Stimulated activated naive CD8-positive, alpha-beta T cell treated with anti-CD3 and anti-CD28 coated beads, Interleukin-15, amount 100 ng/mL, for 72 hours (primary cell): ENCODE results near the gene PLEKHA4.
A peak's percentile ranks its signal among the peaks of the same experiment; 100 is the strongest.
"Not testable (repeated sequence)": the region's sequence is repeated elsewhere in the genome, so short reads cannot be mapped to it uniquely, and the experiment has no call there.

Experiments
- ATAC-seq: fragments of 150-1000 bp; cut with Tn5 transposase; 2 replicates; pipeline ENCODE4 v1.10.0; 2021; ENCODE audit warnings: mild to moderate bottlenecking, moderate library complexity
- DNase-seq, 2 donors: peaks; one replicate each; pipeline ENCODE4 v3.0.0; 2021 to 2022
- H3K27ac Mint-ChIP-seq, 2 donors: one replicate each; pipeline ENCODE4 v1.8.0; 2022; ENCODE audit warnings: mild to moderate bottlenecking in 2 of 2, mixed read lengths in 2 of 2, moderate library complexity in 2 of 2
- H3K27me3 Mint-ChIP-seq: one replicate; pipeline ENCODE4 v1.8.0; 2022; ENCODE audit warnings: mixed read lengths
- H3K4me1 Mint-ChIP-seq: one replicate; pipeline ENCODE4 v1.8.0; 2022; ENCODE audit warnings: mild to moderate bottlenecking, mixed read lengths
- H3K4me3 Mint-ChIP-seq, 2 donors: one replicate each; pipeline ENCODE4 v1.8.0; 2022; ENCODE audit warnings: mild to moderate bottlenecking in 2 of 2, mixed read lengths in 2 of 2, moderate library complexity in 1 of 2
- H3K9me3 Mint-ChIP-seq, 2 donors: one replicate each; pipeline ENCODE4 v1.8.0; 2022; ENCODE audit warnings: mixed read lengths in 2 of 2

PLEKHA4 gene

GRCh38 chr19:48899386-48899749 is 31.0 kb upstream of the PLEKHA4 start:
- not testable (repeated sequence) for H3K9me3 Mint-ChIP-seq, DNase-seq, ATAC-seq
- H3K4me3 Mint-ChIP-seq, result peak overlapping the region; percentile 68 to 94
- H3K27ac Mint-ChIP-seq, result peak overlapping the region; percentile 43 to 98
- peaks cover 62% of the 10 kb centered on the region for H3K4me1 Mint-ChIP-seq
- H3K27me3 Mint-ChIP-seq, result peaks cover 28% of the 10 kb centered on the region

GRCh38 chr19:48897181-48897580 is 28.8 kb upstream of the PLEKHA4 start:
- no peak for ATAC-seq
- DNase-seq, result no peak
- H3K4me1 Mint-ChIP-seq, result peaks cover 55% of the 10 kb centered on the region
- no peak overlapping the region for H3K4me3 Mint-ChIP-seq
- H3K27me3 Mint-ChIP-seq, result peaks cover 48% of the 10 kb centered on the region
- no peaks in the 10 kb centered on the region for H3K9me3 Mint-ChIP-seq
- no peak overlapping the region for H3K27ac Mint-ChIP-seq

GRCh38 chr19:48896191-48896720 is 27.8 kb upstream of the PLEKHA4 start:
- Mint-ChIP-seq H3K9me3 (no peaks in the 10 kb centered on the region), H3K4me3 (peak overlapping the region; percentile 74 to 82), H3K27me3 (peaks cover 54% of the 10 kb centered on the region), H3K27ac (peak overlapping the region; percentile 76 to 89), H3K4me1 (peaks cover 46% of the 10 kb centered on the region)
- ATAC-seq, result peak; percentile 58
- peak; percentile 62 to 63 for DNase-seq

GRCh38 chr19:48895226-48895625 is 26.8 kb upstream of the PLEKHA4 start:
- peaks cover 39% of the 10 kb centered on the region for H3K4me1 Mint-ChIP-seq
- peak overlapping the region; percentile 74 to 82 for H3K4me3 Mint-ChIP-seq
- peaks cover 65% of the 10 kb centered on the region for H3K27me3 Mint-ChIP-seq
- H3K9me3 Mint-ChIP-seq, result no peaks in the 10 kb centered on the region
- ATAC-seq, result no peak
- no peak overlapping the region for H3K27ac Mint-ChIP-seq
- no peak for DNase-seq

GRCh38 chr19:48890551-48890950 is 22.1 kb upstream of the PLEKHA4 start:
- H3K27me3 Mint-ChIP-seq, result peaks cover 50% of the 10 kb centered on the region

GRCh38 chr19:48889496-48889895 is 21.1 kb upstream of the PLEKHA4 start:
- H3K4me1 Mint-ChIP-seq, DNase-seq, H3K9me3 Mint-ChIP-seq, H3K4me3 Mint-ChIP-seq, ATAC-seq: not testable (repeated sequence)
- Mint-ChIP-seq H3K27me3 (peaks cover 40% of the 10 kb centered on the region), H3K27ac (peak overlapping the region in 1 of 2 donors; percentile 48)

More at GRCh38 chr19:48890551-48890950, 22.1 kb upstream of the PLEKHA4 start:
- Mint-ChIP-seq H3K9me3 (no peaks in the 10 kb centered on the region), H3K4me1 (peaks cover 10% of the 10 kb centered on the region), H3K4me3 (no peak overlapping the region), H3K27ac (no peak overlapping the region)
- DNase-seq, result no peak
- no peak for ATAC-seq

GRCh38 chr19:48887861-48888612 is 19.6 kb upstream of the PLEKHA4 start:
- Mint-ChIP-seq H3K9me3 (no peaks in the 10 kb centered on the region), H3K27ac (no peak overlapping the region), H3K4me1 (no peaks in the 10 kb centered on the region), H3K4me3 (no peak overlapping the region), H3K27me3 (peaks cover 27% of the 10 kb centered on the region)
- ATAC-seq, result no peak
- DNase-seq, result no peak

GRCh38 chr19:48883726-48884125 is 15.3 kb upstream of the PLEKHA4 start:
- peaks cover 2% of the 10 kb centered on the region for H3K4me1 Mint-ChIP-seq
- no peak for DNase-seq
- H3K4me3 Mint-ChIP-seq, result no peak overlapping the region
- ATAC-seq, result no peak
- H3K27me3 Mint-ChIP-seq, result no peaks in the 10 kb centered on the region
- H3K9me3 Mint-ChIP-seq, result no peaks in the 10 kb centered on the region
- peak overlapping the region in 1 of 2 donors; percentile 65 for H3K27ac Mint-ChIP-seq

GRCh38 chr19:48881741-48882657 is 13.6 kb upstream of the PLEKHA4 start:
- Mint-ChIP-seq H3K4me3 (no peak overlapping the region), H3K4me1 (peaks cover 17% of the 10 kb centered on the region), H3K9me3 (no peaks in the 10 kb centered on the region), H3K27ac (no peak overlapping the region), H3K27me3 (no peaks in the 10 kb centered on the region)
- ATAC-seq, result peak; percentile 70
- peak in 1 of 2 donors; percentile 32 for DNase-seq

GRCh38 chr19:48879696-48880095 is 11.3 kb upstream of the PLEKHA4 start:
- not testable (repeated sequence) for H3K9me3 Mint-ChIP-seq, DNase-seq, H3K27me3 Mint-ChIP-seq, ATAC-seq, H3K4me3 Mint-ChIP-seq
- H3K27ac Mint-ChIP-seq, result peak overlapping the region in 1 of 2 donors; percentile 34
- peaks cover 36% of the 10 kb centered on the region for H3K4me1 Mint-ChIP-seq

- Mint-ChIP-seq H3K4me1 (peaks cover 42% of the 10 kb centered on the region), H3K27ac (peak overlapping the region in 1 of 2 donors; percentile 95), H3K4me3 (no peak overlapping the region), H3K9me3 (no peaks in the 10 kb centered on the region), H3K27me3 (no peaks in the 10 kb centered on the region)
- ATAC-seq, result no peak
- DNase-seq, result no peak
Observed at GRCh38 chr19:48879025-48879637, 10.7 kb upstream of the PLEKHA4 start.

GRCh38 chr19:48878196-48879024 is 10.0 kb upstream of the PLEKHA4 start:
- no peaks in the 10 kb centered on the region for H3K27me3 Mint-ChIP-seq
- ATAC-seq, result no peak

GRCh38 chr19:48877855-48878195 is 9.4 kb upstream of the PLEKHA4 start:
- H3K9me3 Mint-ChIP-seq, result no peaks in the 10 kb centered on the region
- no peak for ATAC-seq
- peaks cover 52% of the 10 kb centered on the region for H3K4me1 Mint-ChIP-seq
- DNase-seq, result no peak
- H3K27me3 Mint-ChIP-seq, result no peaks in the 10 kb centered on the region
- H3K4me3 Mint-ChIP-seq, result peak overlapping the region; percentile 34 to 45
- H3K27ac Mint-ChIP-seq, result peak overlapping the region; percentile 63 to 95

More at GRCh38 chr19:48878196-48879024, 10.0 kb upstream of the PLEKHA4 start:
- H3K9me3 Mint-ChIP-seq, result no peaks in the 10 kb centered on the region
- H3K4me1 Mint-ChIP-seq, result peaks cover 49% of the 10 kb centered on the region
- H3K27ac Mint-ChIP-seq, result peak overlapping the region; percentile 63 to 95
- DNase-seq, result peak in 1 of 2 donors; percentile 47
- H3K4me3 Mint-ChIP-seq, result peak overlapping the region; percentile 34 to 36

GRCh38 chr19:48876043-48876981 is 7.9 kb upstream of the PLEKHA4 start:
- not testable (repeated sequence) for H3K9me3 Mint-ChIP-seq, H3K27me3 Mint-ChIP-seq, ATAC-seq
- Mint-ChIP-seq H3K27ac (peak overlapping the region; percentile 100), H3K4me1 (peaks cover 56% of the 10 kb centered on the region), H3K4me3 (peak overlapping the region; percentile 96)
- DNase-seq, result peak; percentile 66 to 69
